H1 (cell line): Measurements from ENCODE around the gene ASIC2. TPM values are rescaled to one million over a fixed set of nuclear protein-coding genes. Genes with fewer than 3 reads are reported as not detected.

Source experiments
- CREB1 ChIP-seq: IDR thresholded peaks from 2 replicates; pipeline ENCODE4 v1.6.1; 2012; ENCODE audit warnings: inconsistent platforms
- JUN ChIP-seq: IDR thresholded peaks from 2 replicates; pipeline ENCODE4 v1.6.1; 2011; ENCODE audit warnings: low read depth, mild to moderate bottlenecking, improper control_type of control experiment, low read length
- SIN3A ChIP-seq, 2 experiments: IDR thresholded peaks in 1 of 2; conservative IDR thresholded peaks in 1 of 2; 2 replicates each; pipeline ENCODE4 v1.6.1; 2011 to 2012; ENCODE audit warnings: low read length in 2 of 2, improper control_type of control experiment in 1 of 2, low read depth in 1 of 2, mild to moderate bottlenecking in 1 of 2
- TCF12 ChIP-seq: IDR thresholded peaks from 2 replicates; pipeline ENCODE4 v1.6.1; 2011; ENCODE audit warnings: low read depth, mild to moderate bottlenecking, low read length
- polyA plus RNA-seq, 7 experiments: library from polyadenylated mRNA; depleted of rRNA in 3 of 7; stranded (reverse) in 5 of 7; unstranded in 2 of 7; fragments of >200 nt in 5 of 7; fragments of 200-250 nt in 2 of 7; gene quantifications; 1 replicate in 5 of 7; 2 replicates in 1 of 7; 4 replicates in 1 of 7; pipeline versions ENCODE4 v1.2.1 to v1.2.3, GENCODE V29; 2011 to 2013; ENCODE audit warnings: missing spikeins in 2 of 7, mixed read lengths in 2 of 7
- total RNA-seq: library from RNA; stranded (reverse); fragmentation: NEBNext Ultra II Directional; extraction: Animal tissue kit (Norgen Biotek cat#: 25700); gene quantifications from 2 replicates; pipeline ENCODE4 v1.2.1, GENCODE V29; 2021
- TF ChIP-seq, protein P1 (sequence below): fragments of 300-600 bp; sonication (generic); IDR thresholded peaks from 2 replicates; pipeline ENCODE4 v1.7.1; 2012; ENCODE audit warnings: low read length, moderate library complexity, mild to moderate bottlenecking, inconsistent platforms; ENCODE audit not compliant: insufficient replicate concordance

ASIC2 gene
- total and polyA plus RNA-seq, 2 of the 8 experiments (the other 6 are each of a cell fraction or from before 2014, with no cell fraction given), result 0.86 to 1.2 TPM

DNA sequence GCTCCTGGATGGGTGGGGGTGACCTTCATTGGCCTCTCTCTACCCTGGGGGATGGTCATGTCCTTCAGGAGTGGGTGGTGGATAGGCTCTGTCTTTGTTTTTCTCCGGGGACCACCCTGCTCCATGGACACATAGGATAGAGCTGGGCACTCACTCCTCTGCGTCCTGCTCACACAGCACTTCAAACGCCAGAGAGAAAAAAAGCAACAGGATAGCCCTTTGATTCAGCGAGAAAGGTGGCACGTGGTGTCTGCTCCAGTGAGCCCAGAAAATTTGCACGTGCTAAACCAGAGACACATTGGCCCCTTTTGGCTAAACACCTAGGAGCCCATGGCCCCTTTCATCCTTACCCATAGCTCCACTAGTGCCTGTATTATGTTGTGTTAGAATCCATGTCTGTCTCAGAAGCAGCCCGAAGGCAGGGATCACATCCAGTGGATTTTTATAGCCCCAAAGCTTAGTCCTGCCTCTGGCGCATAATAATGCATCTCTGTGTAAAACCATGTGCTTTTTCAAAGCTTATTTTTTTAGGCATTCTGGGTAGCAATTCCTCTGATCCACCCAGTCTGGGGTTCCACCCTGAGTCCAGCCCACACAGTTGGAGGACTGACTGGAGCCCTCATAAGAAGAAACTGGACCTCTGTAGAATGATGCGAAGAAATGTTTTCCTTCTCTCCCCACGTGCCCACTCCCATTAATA, 90.1 kb downstream of the ASIC2 start (continued):
- TF ChIP-seq, protein P1, sequence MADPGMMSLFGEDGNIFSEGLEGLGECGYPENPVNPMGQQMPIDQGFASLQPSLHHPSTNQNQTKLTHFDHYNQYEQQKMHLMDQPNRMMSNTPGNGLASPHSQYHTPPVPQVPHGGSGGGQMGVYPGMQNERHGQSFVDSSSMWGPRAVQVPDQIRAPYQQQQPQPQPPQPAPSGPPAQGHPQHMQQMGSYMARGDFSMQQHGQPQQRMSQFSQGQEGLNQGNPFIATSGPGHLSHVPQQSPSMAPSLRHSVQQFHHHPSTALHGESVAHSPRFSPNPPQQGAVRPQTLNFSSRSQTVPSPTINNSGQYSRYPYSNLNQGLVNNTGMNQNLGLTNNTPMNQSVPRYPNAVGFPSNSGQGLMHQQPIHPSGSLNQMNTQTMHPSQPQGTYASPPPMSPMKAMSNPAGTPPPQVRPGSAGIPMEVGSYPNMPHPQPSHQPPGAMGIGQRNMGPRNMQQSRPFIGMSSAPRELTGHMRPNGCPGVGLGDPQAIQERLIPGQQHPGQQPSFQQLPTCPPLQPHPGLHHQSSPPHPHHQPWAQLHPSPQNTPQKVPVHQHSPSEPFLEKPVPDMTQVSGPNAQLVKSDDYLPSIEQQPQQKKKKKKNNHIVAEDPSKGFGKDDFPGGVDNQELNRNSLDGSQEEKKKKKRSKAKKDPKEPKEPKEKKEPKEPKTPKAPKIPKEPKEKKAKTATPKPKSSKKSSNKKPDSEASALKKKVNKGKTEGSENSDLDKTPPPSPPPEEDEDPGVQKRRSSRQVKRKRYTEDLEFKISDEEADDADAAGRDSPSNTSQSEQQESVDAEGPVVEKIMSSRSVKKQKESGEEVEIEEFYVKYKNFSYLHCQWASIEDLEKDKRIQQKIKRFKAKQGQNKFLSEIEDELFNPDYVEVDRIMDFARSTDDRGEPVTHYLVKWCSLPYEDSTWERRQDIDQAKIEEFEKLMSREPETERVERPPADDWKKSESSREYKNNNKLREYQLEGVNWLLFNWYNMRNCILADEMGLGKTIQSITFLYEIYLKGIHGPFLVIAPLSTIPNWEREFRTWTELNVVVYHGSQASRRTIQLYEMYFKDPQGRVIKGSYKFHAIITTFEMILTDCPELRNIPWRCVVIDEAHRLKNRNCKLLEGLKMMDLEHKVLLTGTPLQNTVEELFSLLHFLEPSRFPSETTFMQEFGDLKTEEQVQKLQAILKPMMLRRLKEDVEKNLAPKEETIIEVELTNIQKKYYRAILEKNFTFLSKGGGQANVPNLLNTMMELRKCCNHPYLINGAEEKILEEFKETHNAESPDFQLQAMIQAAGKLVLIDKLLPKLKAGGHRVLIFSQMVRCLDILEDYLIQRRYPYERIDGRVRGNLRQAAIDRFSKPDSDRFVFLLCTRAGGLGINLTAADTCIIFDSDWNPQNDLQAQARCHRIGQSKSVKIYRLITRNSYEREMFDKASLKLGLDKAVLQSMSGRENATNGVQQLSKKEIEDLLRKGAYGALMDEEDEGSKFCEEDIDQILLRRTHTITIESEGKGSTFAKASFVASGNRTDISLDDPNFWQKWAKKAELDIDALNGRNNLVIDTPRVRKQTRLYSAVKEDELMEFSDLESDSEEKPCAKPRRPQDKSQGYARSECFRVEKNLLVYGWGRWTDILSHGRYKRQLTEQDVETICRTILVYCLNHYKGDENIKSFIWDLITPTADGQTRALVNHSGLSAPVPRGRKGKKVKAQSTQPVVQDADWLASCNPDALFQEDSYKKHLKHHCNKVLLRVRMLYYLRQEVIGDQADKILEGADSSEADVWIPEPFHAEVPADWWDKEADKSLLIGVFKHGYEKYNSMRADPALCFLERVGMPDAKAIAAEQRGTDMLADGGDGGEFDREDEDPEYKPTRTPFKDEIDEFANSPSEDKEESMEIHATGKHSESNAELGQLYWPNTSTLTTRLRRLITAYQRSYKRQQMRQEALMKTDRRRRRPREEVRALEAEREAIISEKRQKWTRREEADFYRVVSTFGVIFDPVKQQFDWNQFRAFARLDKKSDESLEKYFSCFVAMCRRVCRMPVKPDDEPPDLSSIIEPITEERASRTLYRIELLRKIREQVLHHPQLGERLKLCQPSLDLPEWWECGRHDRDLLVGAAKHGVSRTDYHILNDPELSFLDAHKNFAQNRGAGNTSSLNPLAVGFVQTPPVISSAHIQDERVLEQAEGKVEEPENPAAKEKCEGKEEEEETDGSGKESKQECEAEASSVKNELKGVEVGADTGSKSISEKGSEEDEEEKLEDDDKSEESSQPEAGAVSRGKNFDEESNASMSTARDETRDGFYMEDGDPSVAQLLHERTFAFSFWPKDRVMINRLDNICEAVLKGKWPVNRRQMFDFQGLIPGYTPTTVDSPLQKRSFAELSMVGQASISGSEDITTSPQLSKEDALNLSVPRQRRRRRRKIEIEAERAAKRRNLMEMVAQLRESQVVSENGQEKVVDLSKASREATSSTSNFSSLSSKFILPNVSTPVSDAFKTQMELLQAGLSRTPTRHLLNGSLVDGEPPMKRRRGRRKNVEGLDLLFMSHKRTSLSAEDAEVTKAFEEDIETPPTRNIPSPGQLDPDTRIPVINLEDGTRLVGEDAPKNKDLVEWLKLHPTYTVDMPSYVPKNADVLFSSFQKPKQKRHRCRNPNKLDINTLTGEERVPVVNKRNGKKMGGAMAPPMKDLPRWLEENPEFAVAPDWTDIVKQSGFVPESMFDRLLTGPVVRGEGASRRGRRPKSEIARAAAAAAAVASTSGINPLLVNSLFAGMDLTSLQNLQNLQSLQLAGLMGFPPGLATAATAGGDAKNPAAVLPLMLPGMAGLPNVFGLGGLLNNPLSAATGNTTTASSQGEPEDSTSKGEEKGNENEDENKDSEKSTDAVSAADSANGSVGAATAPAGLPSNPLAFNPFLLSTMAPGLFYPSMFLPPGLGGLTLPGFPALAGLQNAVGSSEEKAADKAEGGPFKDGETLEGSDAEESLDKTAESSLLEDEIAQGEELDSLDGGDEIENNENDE, result no peak
- TF ChIP-seq TCF12 (no peak), SIN3A (conservative IDR thresholded peaks at IDR 0.05 in 1 of 2, IDR thresholded peaks at IDR 0.05 in 1 of 2; ENCODE audit: low read depth in 1 of 2, low read length in 2 of 2) (no peak), JUN (no peak), CREB1 (no peak)
